ENCODE data around the gene ODF2L.

DNA sequence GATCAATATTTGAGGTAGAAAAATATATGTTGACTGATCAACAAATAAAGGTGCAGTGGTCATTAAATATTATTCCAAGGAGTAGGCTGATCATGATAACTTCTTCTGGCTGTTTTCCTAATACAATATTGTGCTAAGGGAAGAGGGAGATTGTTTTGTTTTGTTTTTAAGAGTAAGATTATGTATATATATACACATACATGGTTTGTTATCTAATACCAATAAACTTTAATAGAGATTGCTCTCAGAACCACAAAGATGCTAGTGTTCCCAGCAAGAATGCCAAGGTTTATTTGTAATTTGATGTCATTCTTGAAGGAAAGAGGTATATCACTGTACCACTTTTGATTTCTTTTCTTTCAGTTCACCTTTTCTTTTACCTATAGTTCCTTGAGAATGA, 37.9 kb upstream of the ODF2L start:
- TF ChIP-seq, protein P1, sequence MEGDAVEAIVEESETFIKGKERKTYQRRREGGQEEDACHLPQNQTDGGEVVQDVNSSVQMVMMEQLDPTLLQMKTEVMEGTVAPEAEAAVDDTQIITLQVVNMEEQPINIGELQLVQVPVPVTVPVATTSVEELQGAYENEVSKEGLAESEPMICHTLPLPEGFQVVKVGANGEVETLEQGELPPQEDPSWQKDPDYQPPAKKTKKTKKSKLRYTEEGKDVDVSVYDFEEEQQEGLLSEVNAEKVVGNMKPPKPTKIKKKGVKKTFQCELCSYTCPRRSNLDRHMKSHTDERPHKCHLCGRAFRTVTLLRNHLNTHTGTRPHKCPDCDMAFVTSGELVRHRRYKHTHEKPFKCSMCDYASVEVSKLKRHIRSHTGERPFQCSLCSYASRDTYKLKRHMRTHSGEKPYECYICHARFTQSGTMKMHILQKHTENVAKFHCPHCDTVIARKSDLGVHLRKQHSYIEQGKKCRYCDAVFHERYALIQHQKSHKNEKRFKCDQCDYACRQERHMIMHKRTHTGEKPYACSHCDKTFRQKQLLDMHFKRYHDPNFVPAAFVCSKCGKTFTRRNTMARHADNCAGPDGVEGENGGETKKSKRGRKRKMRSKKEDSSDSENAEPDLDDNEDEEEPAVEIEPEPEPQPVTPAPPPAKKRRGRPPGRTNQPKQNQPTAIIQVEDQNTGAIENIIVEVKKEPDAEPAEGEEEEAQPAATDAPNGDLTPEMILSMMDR (IDR thresholded peaks at IDR 0.05), result no peak
- TF ChIP-seq POLR2AphosphoS5 (IDR thresholded peaks at IDR 0.05; ENCODE audit: low read depth, low read length) (no peak), SIN3A (IDR thresholded peaks at IDR 0.05; ENCODE audit: borderline replicate concordance, insufficient read depth, low read depth, low read length) (no peak)
